Lung (tissue), 12 donors: ENCODE results near the gene TCF12. TPM values are rescaled to one million over a fixed set of nuclear protein-coding genes. Genes with fewer than 3 reads are reported as not detected.

Experiments
- ATAC-seq: fragments of 200-7000 bp; cut with Tn5 transposase; one replicate; pipeline ENCODE4 v1.9.1; 2020; ENCODE audit warnings: moderate number of reproducible peaks; ENCODE audit not compliant: insufficient read depth, low FRiP score
- DNase-seq, 3 donors: peaks; one replicate each; pipeline ENCODE4 v3.0.0-alpha.2; 2013 to 2017
- H3K27ac ChIP-seq, 2 donors: one replicate each; pipeline ENCODE4 v1.5.1; 2013; ENCODE audit warnings: mild to moderate bottlenecking in 2 of 2, moderate library complexity in 2 of 2, control low read depth in 1 of 2, inconsistent platforms in 1 of 2, low read depth in 1 of 2, low read length in 1 of 2
- H3K27me3 ChIP-seq, 3 donors: one replicate each; pipeline ENCODE4 v1.5.1; 2013; ENCODE audit warnings: low read length in 2 of 3; ENCODE audit not compliant: control insufficient read depth in 3 of 3, insufficient read depth in 3 of 3
- H3K36me3 ChIP-seq, 4 donors: one replicate each; pipeline ENCODE4 v1.5.1; 2013; ENCODE audit warnings: low read length in 4 of 4, mild to moderate bottlenecking in 1 of 4, moderate library complexity in 1 of 4; ENCODE audit not compliant: control insufficient read depth in 4 of 4, insufficient read depth in 4 of 4
- H3K4me1 ChIP-seq, 5 donors: one replicate each; pipeline ENCODE4 v1.5.1; 2013; ENCODE audit warnings: low read length in 5 of 5, mild to moderate bottlenecking in 2 of 5, moderate library complexity in 1 of 5; ENCODE audit not compliant: control insufficient read depth in 5 of 5, insufficient read depth in 5 of 5
- H3K4me3 ChIP-seq: one replicate; pipeline ENCODE4 v1.5.1; 2013; ENCODE audit warnings: mild to moderate bottlenecking, control low read depth, moderate library complexity
- H3K9ac ChIP-seq, 2 donors: one replicate each; pipeline ENCODE4 v1.5.1; 2013; ENCODE audit warnings: low read length in 2 of 2, control low read depth in 1 of 2; ENCODE audit not compliant: insufficient read depth in 1 of 2
- H3K9me3 ChIP-seq, 4 donors: one replicate each; pipeline ENCODE4 v1.5.1; 2013; ENCODE audit warnings: low read length in 3 of 4, mild to moderate bottlenecking in 1 of 4, moderate library complexity in 1 of 4; ENCODE audit not compliant: control insufficient read depth in 4 of 4, insufficient read depth in 3 of 4
- CTCF ChIP-seq: IDR thresholded peaks from 2 replicates; pipeline ENCODE4 v1.5.1; 2012; ENCODE audit warnings: mild to moderate bottlenecking; ENCODE audit errors: control extremely low read depth, extremely low read depth
- WGBS, 2 donors: extraction: QIAGEN DNeasy Blood & Tissue Kit; methylation state at CpG; one replicate each; pipeline ENCODE4 v1.1.7; 2013; 5-methylcytosine and 5-hydroxymethylcytosine counted together
- polyA plus RNA-seq, 2 donors: library from polyadenylated mRNA; stranded (reverse); fragments of 200-250 nt; gene quantifications; one replicate each; pipeline ENCODE4 v1.2.1, GENCODE V29; 2013
- total RNA-seq, 2 donors: library from RNA; depleted of rRNA in 1 of 2; stranded (reverse); fragments of >200 nt in 1 of 2; gene quantifications; one replicate each; pipeline ENCODE4 v1.2.1, GENCODE V29; 2014 to 2021
- donor health status: control.
- donor health status: control.
- donor health status: Bipolar disorder and iron deficiency.
- donor health status: healthy.
- donor health status: DM: yes; HTN: yes; CAD: no.

The TCF12 gene
- total and polyA plus RNA-seq, 4 donors, result 9.6 to 314 (median 56.3) TPM

GRCh38 chr15:57109005-57109404 lies 190.6 kb downstream of the TCF12 start:
- Histone ChIP-seq H3K4me3 (no peak overlapping the region), H3K9me3 (peaks cover 0 to 3% (median 0%) of the 10 kb centered on the region in 4 donors), H3K36me3 (peaks cover 0 to 6% (median 0%) of the 10 kb centered on the region in 4 donors), H3K9ac (no peak overlapping the region), H3K27ac (no peak overlapping the region), H3K27me3 (no peaks in the 10 kb centered on the region), H3K4me1 (peaks cover 0 to 4% (median 0%) of the 10 kb centered on the region in 5 donors)
- TF ChIP-seq CTCF, result no peak
- 94 to 97% methylated on average over 2 of the region's 2 CpGs for WGBS, 2 donors
- no peak for ATAC-seq
- no peak for DNase-seq

GRCh38 chr15:57111002-57111401 lies 192.6 kb downstream of the TCF12 start:
- Histone ChIP-seq H3K9ac (no peak overlapping the region), H3K9me3 (peaks cover 0 to 3% (median 0%) of the 10 kb centered on the region in 4 donors), H3K4me3 (no peak overlapping the region), H3K36me3 (peaks cover 0 to 6% (median 0%) of the 10 kb centered on the region in 4 donors), H3K27ac (no peak overlapping the region), H3K4me1 (peaks cover 0 to 4% (median 0%) of the 10 kb centered on the region in 5 donors), H3K27me3 (no peaks in the 10 kb centered on the region)
- DNase-seq (no peak), ATAC-seq (no peak)
- WGBS, 2 donors, result 98 to 99% methylated on average over 4 of the region's 4 CpGs
- no peak for TF ChIP-seq CTCF

- Histone ChIP-seq H3K9ac (no peak overlapping the region), H3K4me3 (no peak overlapping the region), H3K27me3 (no peaks in the 10 kb centered on the region), H3K27ac (no peak overlapping the region), H3K36me3 (no peaks in the 10 kb centered on the region), H3K4me1 (peaks cover 0 to 6% (median 0%) of the 10 kb centered on the region in 5 donors), H3K9me3 (no peaks in the 10 kb centered on the region)
- DNase-seq, result no peak
- WGBS, 2 donors, result 83 to 88% methylated on average over 2 of the region's 2 CpGs
- ATAC-seq, result no peak
- no peak for TF ChIP-seq CTCF
Observed at GRCh38 chr15:57112178-57112577, 193.7 kb downstream of the TCF12 start.

GRCh38 chr15:57114070-57114469 lies 195.6 kb downstream of the TCF12 start:
- Histone ChIP-seq H3K4me3 (no peak overlapping the region), H3K27ac (no peak overlapping the region), H3K9ac (no peak overlapping the region), H3K36me3 (no peaks in the 10 kb centered on the region), H3K4me1 (peaks cover 0 to 14% (median 3%) of the 10 kb centered on the region in 5 donors), H3K9me3 (no peaks in the 10 kb centered on the region), H3K27me3 (no peaks in the 10 kb centered on the region)
- no peak for ATAC-seq
- peak in 1 of 3 donors; percentile 72 for DNase-seq
- TF ChIP-seq CTCF, result no peak
- 40 to 44% methylated on average over 3 of the region's 3 CpGs for WGBS, 2 donors
